Gastrocnemius medialis (tissue), 4 donors: ENCODE results near the gene MTMR11. TPM values are rescaled to one million over a fixed set of nuclear protein-coding genes. Genes with fewer than 3 reads are reported as not detected.
"Not testable (repeated sequence)": the region's sequence is repeated elsewhere in the genome, so short reads cannot be mapped to it uniquely, and the experiment has no call there.

Experiments used
- ATAC-seq, 2 donors: fragments of 150-250 bp; one replicate each; pipeline ENCODE4 v1.9.1; 2016
- DNase-seq, 2 donors: peaks; one replicate each; pipeline ENCODE4 v3.0.0-alpha.2; 2019
- H3K27ac ChIP-seq, 4 donors: fragments of 200-600 bp; sonication (generic); 1 replicate in 1 of 4; 2 replicates in 3 of 4; pipeline ENCODE4 v1.5.1; 2016 to 2018; ENCODE audit warnings: mild to moderate bottlenecking in 2 of 4, moderate library complexity in 1 of 4
- H3K27me3 ChIP-seq, 3 donors: fragments of 200-600 bp; sonication (generic) in 2 of 3; 1 replicate in 1 of 3; 2 replicates in 2 of 3; pipeline versions ENCODE4 v1.5.1 to v1.6.0; 2016 to 2019; ENCODE audit warnings: mild to moderate bottlenecking in 1 of 3, moderate library complexity in 1 of 3
- H3K36me3 ChIP-seq, 2 donors: fragments of 200-600 bp; sonication (generic) in 1 of 2; one replicate each; pipeline ENCODE4 v1.5.1; 2017 to 2018
- H3K4me1 ChIP-seq, 2 donors: fragments of 200-600 bp; sonication (generic) in 1 of 2; one replicate each; pipeline ENCODE4 v1.5.1; 2016 to 2017; ENCODE audit warnings: mild to moderate bottlenecking in 2 of 2
- H3K4me3 ChIP-seq, 4 donors: fragments of 200-600 bp; sonication (generic) in 3 of 4; 1 replicate in 1 of 4; 2 replicates in 3 of 4; pipeline ENCODE4 v1.5.1; 2016 to 2019; ENCODE audit warnings: mild to moderate bottlenecking in 2 of 4
- H3K9me3 ChIP-seq, 3 donors: fragments of 200-600 bp; sonication (generic) in 2 of 3; 1 replicate in 1 of 3; 2 replicates in 2 of 3; pipeline ENCODE4 v1.5.1; 2016 to 2019
- CTCF ChIP-seq, 5 experiments: fragments of 450-650 bp in 3 of 5; fragments of 200-600 bp in 2 of 5; sonication (generic) in 2 of 5; IDR thresholded peaks in 4 of 5; conservative IDR thresholded peaks in 1 of 5; 1 replicate in 4 of 5; 2 replicates in 1 of 5; pipeline ENCODE4 v1.5.1; 2016 to 2019; ENCODE audit warnings: antibody characterized with exemption in 5 of 5, mild to moderate bottlenecking in 3 of 5, moderate library complexity in 3 of 5
- POLR2A ChIP-seq, 2 donors: fragments of 450-650 bp; IDR thresholded peaks; one replicate each; pipeline ENCODE4 v1.6.1; 2017; ENCODE audit warnings: antibody characterized with exemption in 2 of 2, mild to moderate bottlenecking in 2 of 2, moderate library complexity in 2 of 2
- in situ Hi-C, 4 donors: fragments of 200-750 bp; cut with MboI; loops; one replicate each; pipeline versions ENCODE4 v1.15.0 to v1.8.0; 2017; ENCODE audit warnings: low sequenced_read_pairs in 4 of 4
- intact Hi-C: fragments of 100-400 bp; cut with DNase I; formaldehyde crosslinking; loops from one replicate; pipeline ENCODE4 v1.15.1; 2023; ENCODE audit warnings: low total_unique reads
- total RNA-seq, 4 donors: library from RNA; depleted of rRNA; stranded (reverse); fragments of >200 nt; gene quantifications; one replicate each; pipeline versions ENCODE4 v1.1.0 to v1.2.3, GENCODE V29; 2016

Gene MTMR11
- total RNA-seq, 4 donors from 2014 or later, result 1.2 to 4.6 (median 3.5) TPM

- Histone ChIP-seq H3K27me3 (no peaks in the 10 kb centered on the region), H3K4me3 (no peak overlapping the region), H3K4me1 (peaks cover 18% of the 10 kb centered on the region in 2 donors), H3K36me3 (peaks cover 0 to 37% of the 10 kb centered on the region in 2 donors), H3K27ac (peak overlapping the region in 3 of 4 donors; percentile 8 to 95 (median 18)), H3K9me3 (no peaks in the 10 kb centered on the region)
- TF ChIP-seq CTCF (IDR thresholded peaks at IDR 0.05 in 4 of 5, conservative IDR thresholded peaks at IDR 0.05 in 1 of 5) (no peak), POLR2A (IDR thresholded peaks at IDR 0.05) (no peak)
- ATAC-seq (no peak), DNase-seq (no peak)
- intact Hi-C loops, result no loop called here
- in situ Hi-C loops, result no loop called here
Observed at GRCh38 chr1:149942885-149943284, 6.2 kb upstream of the MTMR11 start.

GRCh38 chr1:149942207-149942606, 5.5 kb upstream of the MTMR11 start:
- no peak for ATAC-seq
- H3K27ac ChIP-seq, result peak overlapping the region in 2 of 4 donors; percentile 31 to 95
- in situ Hi-C loops, result no loop called here

GRCh38 chr1:149940427-149940826, 3.7 kb upstream of the MTMR11 start:
- Histone ChIP-seq H3K4me1 (peaks cover 32 to 34% of the 10 kb centered on the region in 2 donors), H3K27ac (peak overlapping the region; percentile 83 to 95 (median 90)), H3K9me3 (no peaks in the 10 kb centered on the region), H3K27me3 (no peaks in the 10 kb centered on the region), H3K4me3 (no peak overlapping the region), H3K36me3 (peaks cover 0 to 15% of the 10 kb centered on the region in 2 donors)
- no peak for DNase-seq
- intact Hi-C loops, result no loop called here
- in situ Hi-C loops, result no loop called here
- TF ChIP-seq CTCF (IDR thresholded peaks at IDR 0.05 in 4 of 5, conservative IDR thresholded peaks at IDR 0.05 in 1 of 5) (no peak), POLR2A (IDR thresholded peaks at IDR 0.05) (no peak)
- no peak for ATAC-seq

More at GRCh38 chr1:149942207-149942606, 5.5 kb upstream of the MTMR11 start:
- Histone ChIP-seq H3K27me3 (no peaks in the 10 kb centered on the region), H3K9me3 (no peaks in the 10 kb centered on the region), H3K4me1 (peaks cover 24 to 25% of the 10 kb centered on the region in 2 donors), H3K36me3 (peaks cover 0 to 30% of the 10 kb centered on the region in 2 donors), H3K4me3 (no peak overlapping the region)
- no peak for DNase-seq
- no peak for TF ChIP-seq CTCF (IDR thresholded peaks at IDR 0.05 in 4 of 5, conservative IDR thresholded peaks at IDR 0.05 in 1 of 5)
- TF ChIP-seq POLR2A (IDR thresholded peaks at IDR 0.05), result no peak
- intact Hi-C loops, result no loop called here

GRCh38 chr1:149938668-149939003, 2.0 kb upstream of the MTMR11 start:
- H3K27me3 ChIP-seq, DNase-seq, H3K36me3 ChIP-seq, H3K9me3 ChIP-seq, ATAC-seq, in situ Hi-C loops: not testable (repeated sequence)
- intact Hi-C loops, result loop anchor here (2.0 kb wide), 1 partner anchor 50 kb away; no protein-coding TSS in a partner anchor
- peak overlapping the region; percentile 83 to 95 (median 90) for H3K27ac ChIP-seq
- peak overlapping the region; percentile 25 to 41 (median 33) for H3K4me3 ChIP-seq
- H3K4me1 ChIP-seq, result peaks cover 32 to 46% of the 10 kb centered on the region in 2 donors

GRCh38 chr1:149937759-149938158, 1.1 kb upstream of the MTMR11 start:
- Histone ChIP-seq H3K27ac (peak overlapping the region; percentile 83 to 95 (median 90)), H3K4me3 (no peak overlapping the region), H3K4me1 (peaks cover 32 to 47% of the 10 kb centered on the region in 2 donors), H3K27me3 (no peaks in the 10 kb centered on the region), H3K9me3 (no peaks in the 10 kb centered on the region), H3K36me3 (no peaks in the 10 kb centered on the region)
- DNase-seq (no peak), ATAC-seq (no peak)
- in situ Hi-C loops (no loop called here), intact Hi-C loops (loop anchor here (2.0 kb wide), 1 partner anchor 49 kb away; no protein-coding TSS in a partner anchor)
- TF ChIP-seq CTCF (IDR thresholded peaks at IDR 0.05 in 4 of 5, conservative IDR thresholded peaks at IDR 0.05 in 1 of 5), result no peak
- TF ChIP-seq POLR2A (IDR thresholded peaks at IDR 0.05), result no peak
